HL-60 (cell line): ENCODE results near the gene CDK5R1.

Experiments
- DNase-seq, 2 experiments: peaks; one replicate each; pipeline ENCODE4 v3.0.0-alpha.2; 2010 to 2020; ENCODE audit warnings: low read depth in 1 of 2, low spot score in 1 of 2
- H3K27ac ChIP-seq: fragments of 250-450 bp; sonication (Bioruptor Pico); replicated peaks from 2 replicates; pipeline ENCODE4 v1.5.1; 2020; ENCODE audit warnings: mild to moderate bottlenecking, moderate library complexity
- H3K27me3 ChIP-seq: fragments of 250-450 bp; sonication (Bioruptor Pico); 2 replicates; pipeline ENCODE4 v1.5.1; 2021; ENCODE audit warnings: mild to moderate bottlenecking, moderate library complexity; ENCODE audit not compliant: insufficient read depth, poor library complexity, severe bottlenecking
- H3K4me3 ChIP-seq: replicated peaks from 2 replicates; pipeline ENCODE4 v1.5.1; 2011; ENCODE audit warnings: mild to moderate bottlenecking, control low read depth, low read length; ENCODE audit not compliant: insufficient read depth
- GABPA ChIP-seq: IDR thresholded peaks from 2 replicates; pipeline ENCODE4 v1.6.1; 2012; ENCODE audit warnings: low read depth
- POLR2AphosphoS5 ChIP-seq: IDR thresholded peaks from 2 replicates; pipeline ENCODE4 v1.6.1; 2012; ENCODE audit warnings: low read depth
- REST ChIP-seq: IDR thresholded peaks from 2 replicates; pipeline ENCODE4 v1.6.1; 2012; ENCODE audit warnings: low read depth; ENCODE audit not compliant: insufficient replicate concordance
- SPI1 ChIP-seq: IDR thresholded peaks from 2 replicates; pipeline ENCODE4 v1.6.1; 2012; ENCODE audit warnings: low read depth, mild to moderate bottlenecking, borderline replicate concordance
- long read RNA-seq: library from polyadenylated mRNA; unstranded; transcript quantifications from one replicate; pipeline ENCODE4 v2.0.0, GENCODE V29; 2020
- TF ChIP-seq, protein P1 (sequence below): IDR thresholded peaks from one replicate; pipeline ENCODE4 v1.5.1; 2011; ENCODE audit warnings: low read length, control low read depth, inconsistent platforms; ENCODE audit not compliant: insufficient read depth

Gene CDK5R1
- long read RNA-seq, full-length matches to known transcripts: 1 of 1 reads
- long read RNA-seq, partial matches to known transcripts: 0 of 1 reads
- long read RNA-seq, other reads (novel, unspliced or antisense): 0 of 1 reads

- peak within 1 kb of the TSS; percentile 45 for H3K4me3 ChIP-seq
- DNase-seq: peak; percentile 43 to 60
- H3K27ac ChIP-seq: no peak within 1 kb of the TSS
- TF ChIP-seq GABPA (no peak), REST (peak; percentile 88)
- H3K27me3 ChIP-seq: no peaks in the 10 kb centered on the region
Measured at GRCh38 chr17:32486701-32487472, at the start of gene CDK5R1. Gene CDK5R1 (plus strand): TSS chr17:32486993. CDS start chr17:32487621, 628 bp downstream.

- DNase-seq: no peak
- H3K27me3 ChIP-seq: no peaks in the 10 kb centered on the region
Measured at GRCh38 chr17:32440722-32441121, 46.1 kb upstream of the CDK5R1 start.

DNA sequence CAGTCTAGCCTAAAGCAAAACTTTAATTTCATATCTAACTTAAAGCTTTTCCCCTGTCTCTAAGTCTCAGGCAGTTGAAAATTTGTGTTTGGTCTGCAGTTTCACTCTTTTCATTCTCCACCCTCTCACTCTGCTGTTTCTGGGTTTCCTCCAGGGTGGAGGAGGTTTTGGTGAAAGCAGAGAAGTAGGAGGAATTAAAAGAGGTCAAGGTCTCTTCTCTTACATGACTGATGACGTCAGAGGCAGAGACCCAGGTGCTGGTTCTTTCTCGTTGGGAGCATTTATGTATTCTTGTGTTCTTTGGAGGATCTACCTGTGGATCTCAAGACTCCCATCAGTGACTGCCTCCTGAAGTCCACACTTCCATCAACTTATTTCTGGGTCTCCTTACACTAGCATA is 44.9 kb upstream of the CDK5R1 start:
- TF ChIP-seq GABPA (no peak), POLR2AphosphoS5 (no peak), SPI1 (no peak), REST (no peak)
- TF ChIP-seq, protein P1, sequence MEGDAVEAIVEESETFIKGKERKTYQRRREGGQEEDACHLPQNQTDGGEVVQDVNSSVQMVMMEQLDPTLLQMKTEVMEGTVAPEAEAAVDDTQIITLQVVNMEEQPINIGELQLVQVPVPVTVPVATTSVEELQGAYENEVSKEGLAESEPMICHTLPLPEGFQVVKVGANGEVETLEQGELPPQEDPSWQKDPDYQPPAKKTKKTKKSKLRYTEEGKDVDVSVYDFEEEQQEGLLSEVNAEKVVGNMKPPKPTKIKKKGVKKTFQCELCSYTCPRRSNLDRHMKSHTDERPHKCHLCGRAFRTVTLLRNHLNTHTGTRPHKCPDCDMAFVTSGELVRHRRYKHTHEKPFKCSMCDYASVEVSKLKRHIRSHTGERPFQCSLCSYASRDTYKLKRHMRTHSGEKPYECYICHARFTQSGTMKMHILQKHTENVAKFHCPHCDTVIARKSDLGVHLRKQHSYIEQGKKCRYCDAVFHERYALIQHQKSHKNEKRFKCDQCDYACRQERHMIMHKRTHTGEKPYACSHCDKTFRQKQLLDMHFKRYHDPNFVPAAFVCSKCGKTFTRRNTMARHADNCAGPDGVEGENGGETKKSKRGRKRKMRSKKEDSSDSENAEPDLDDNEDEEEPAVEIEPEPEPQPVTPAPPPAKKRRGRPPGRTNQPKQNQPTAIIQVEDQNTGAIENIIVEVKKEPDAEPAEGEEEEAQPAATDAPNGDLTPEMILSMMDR: no peak
- H3K27me3 ChIP-seq: no peaks in the 10 kb centered on the region
- DNase-seq: no peak
- H3K27ac ChIP-seq: no peak overlapping the region
- H3K4me3 ChIP-seq: no peak overlapping the region

More at GRCh38 chr17:32440722-32441121, 46.1 kb upstream of the CDK5R1 start:
- Histone ChIP-seq H3K27ac (no peak overlapping the region), H3K4me3 (no peak overlapping the region)
- TF ChIP-seq GABPA (no peak), POLR2AphosphoS5 (no peak), SPI1 (no peak), REST (no peak)
- TF ChIP-seq, protein P1: no peak
